ENCODE measurements around the gene ZNF469.

GRCh38 chr16:88395669-88396584 is 13.2 kb downstream of the ZNF469 start:
- TF ChIP-seq CTCF (conservative IDR thresholded peaks at IDR 0.05; ENCODE audit: low read depth, low read length) (no peak), EZH2 (IDR thresholded peaks at IDR 0.05; ENCODE audit: borderline replicate concordance, low read depth, low read length, poor library complexity, severe bottlenecking) (peak; percentile 74)

All from A673 (cell line).